HG03066 (cell line): ENCODE measurements around the gene TES.

Source experiments
- ATAC-seq: cut with Tn5 transposase; IDR thresholded peaks from one replicate; pipeline ENCODE4 v1.9.1; 2021; ENCODE audit warnings: low read depth; ENCODE audit not compliant: unreplicated experiment

The TES gene

DNA sequence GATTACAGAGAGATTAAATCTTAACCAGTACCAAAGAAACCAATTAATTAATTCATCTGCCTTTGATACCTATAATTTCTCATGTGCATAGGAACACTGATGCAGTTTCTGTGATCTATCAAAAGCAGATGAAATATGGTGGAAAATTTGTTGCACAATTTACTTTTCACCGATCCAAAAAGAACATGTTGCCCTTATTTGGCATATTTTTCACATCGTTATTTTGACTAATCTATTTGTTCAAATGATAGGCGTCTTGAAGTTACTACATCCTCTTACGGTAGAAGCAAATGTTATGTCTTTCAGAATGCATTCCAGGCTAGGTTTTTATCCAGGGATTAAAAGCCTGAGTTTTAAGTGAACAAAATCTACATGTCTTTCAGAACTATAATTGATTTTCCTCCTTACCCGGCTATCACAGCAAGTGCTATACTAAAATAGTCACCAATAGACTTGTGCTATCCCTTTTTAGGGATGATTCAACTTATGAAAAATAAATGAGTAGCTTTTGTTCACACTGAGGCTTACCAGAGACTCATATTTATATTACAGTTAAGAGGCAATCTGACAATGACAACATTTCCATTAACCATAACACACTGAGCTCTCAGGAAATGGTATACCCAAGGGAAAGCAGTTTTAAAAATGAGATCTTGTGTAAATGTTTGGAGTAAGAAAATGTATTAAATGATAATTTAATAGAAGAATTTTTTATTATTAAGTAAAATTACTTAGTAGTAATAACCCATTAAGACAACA is 16.8 kb upstream of the TES start:
- ATAC-seq = no peak

- no peak for ATAC-seq
Measured at GRCh38 chr7:116194115-116194514, 16.2 kb upstream of the TES start.

- ATAC-seq = no peak
Measured at GRCh38 chr7:116195451-116195850, 14.9 kb upstream of the TES start.

GRCh38 chr7:116196947-116197346 is 13.4 kb upstream of the TES start:
- ATAC-seq = no peak

DNA sequence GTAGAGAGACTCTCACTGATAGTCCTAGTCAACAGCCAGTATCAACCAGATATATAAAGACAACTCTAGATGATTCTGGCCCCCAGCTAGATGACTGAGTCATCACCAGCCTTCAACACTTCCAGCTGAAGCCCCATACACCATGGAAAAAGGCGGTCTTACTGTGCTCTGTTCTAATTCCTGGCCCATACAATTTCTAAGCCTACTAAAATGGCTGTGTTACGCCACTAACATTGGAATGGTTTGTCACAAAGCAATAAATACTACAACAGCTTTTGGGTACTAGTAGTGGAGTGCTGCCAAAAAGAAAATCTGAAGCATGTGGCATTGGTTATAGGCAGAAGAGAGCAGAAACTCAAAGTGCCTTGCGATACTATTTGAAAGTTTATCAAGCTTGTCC is 13.0 kb upstream of the TES start:
- no peak for ATAC-seq

DNA sequence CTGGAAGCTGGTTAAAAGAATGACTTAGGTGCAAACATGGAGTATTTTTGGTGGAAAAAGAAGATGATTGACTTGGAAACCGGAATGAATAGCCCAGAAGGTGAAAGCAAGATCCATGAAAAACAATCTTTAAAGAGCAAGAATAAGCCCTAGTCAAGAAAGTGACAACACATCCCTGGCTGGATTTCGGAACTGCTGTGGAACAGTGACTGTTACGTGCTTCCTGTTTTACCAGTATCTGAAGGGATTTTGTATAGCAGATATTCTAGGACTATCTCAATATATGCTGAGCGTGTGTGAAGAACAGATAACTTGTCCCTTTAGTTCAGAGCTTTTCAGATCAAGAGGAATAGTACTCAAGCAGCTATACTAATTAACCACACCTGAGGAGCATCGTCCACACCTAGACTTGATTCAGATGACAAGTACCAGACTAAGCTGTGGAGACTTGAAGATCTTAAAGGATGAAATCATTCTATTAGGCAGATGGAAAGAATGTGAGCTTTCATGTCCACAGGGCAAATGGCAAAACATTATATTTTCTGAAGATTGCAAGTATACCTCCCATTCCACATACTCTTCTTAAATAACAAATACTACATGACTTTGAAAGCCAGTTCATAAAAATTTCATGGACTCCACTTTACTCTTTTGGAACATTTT is 11.5 kb upstream of the TES start:
- no peak for ATAC-seq

DNA sequence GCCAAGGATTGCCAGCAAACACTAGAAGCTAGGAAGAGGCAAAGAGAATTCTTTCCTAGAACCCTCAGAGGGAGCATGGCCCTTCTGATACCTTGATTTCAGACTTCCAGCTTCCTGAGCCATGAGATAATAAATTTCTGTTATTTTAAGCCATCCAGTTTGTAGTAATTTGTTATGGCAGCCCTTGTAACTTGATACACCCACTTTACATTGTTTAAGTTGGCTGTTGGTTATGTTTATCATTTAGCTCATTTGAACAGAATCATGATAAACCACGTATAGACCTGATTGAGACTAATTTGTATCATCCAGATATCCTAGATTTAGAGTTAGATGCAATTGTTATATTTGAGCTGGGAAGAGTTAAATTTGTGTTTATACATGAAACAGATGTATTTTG is 9.4 kb upstream of the TES start:
- no peak for ATAC-seq

DNA sequence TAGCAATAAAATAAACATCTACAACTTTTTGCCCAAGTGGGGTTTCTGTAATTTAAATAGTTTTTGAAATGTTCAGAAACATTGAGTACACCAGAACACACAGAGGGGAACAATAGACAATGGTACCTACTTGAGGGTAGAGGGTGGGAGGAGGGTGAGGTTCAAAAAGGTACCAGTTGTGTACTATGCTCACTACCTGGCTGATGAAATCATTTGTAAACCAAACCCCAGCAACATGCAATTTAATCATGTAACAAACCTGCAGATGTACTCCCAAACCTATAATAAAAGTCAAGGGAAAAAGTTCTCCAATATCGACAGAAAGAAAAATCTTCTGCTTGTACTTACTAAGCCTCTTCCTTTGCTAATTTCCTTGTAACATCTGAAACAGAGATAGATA is 4.2 kb upstream of the TES start:
- no peak for ATAC-seq

GRCh38 chr7:116208919-116209318 is 1.4 kb upstream of the TES start:
- no peak for ATAC-seq

- no peak for ATAC-seq
Measured at GRCh38 chr7:116209561-116210070, 723 bp upstream of the TES start.

DNA sequence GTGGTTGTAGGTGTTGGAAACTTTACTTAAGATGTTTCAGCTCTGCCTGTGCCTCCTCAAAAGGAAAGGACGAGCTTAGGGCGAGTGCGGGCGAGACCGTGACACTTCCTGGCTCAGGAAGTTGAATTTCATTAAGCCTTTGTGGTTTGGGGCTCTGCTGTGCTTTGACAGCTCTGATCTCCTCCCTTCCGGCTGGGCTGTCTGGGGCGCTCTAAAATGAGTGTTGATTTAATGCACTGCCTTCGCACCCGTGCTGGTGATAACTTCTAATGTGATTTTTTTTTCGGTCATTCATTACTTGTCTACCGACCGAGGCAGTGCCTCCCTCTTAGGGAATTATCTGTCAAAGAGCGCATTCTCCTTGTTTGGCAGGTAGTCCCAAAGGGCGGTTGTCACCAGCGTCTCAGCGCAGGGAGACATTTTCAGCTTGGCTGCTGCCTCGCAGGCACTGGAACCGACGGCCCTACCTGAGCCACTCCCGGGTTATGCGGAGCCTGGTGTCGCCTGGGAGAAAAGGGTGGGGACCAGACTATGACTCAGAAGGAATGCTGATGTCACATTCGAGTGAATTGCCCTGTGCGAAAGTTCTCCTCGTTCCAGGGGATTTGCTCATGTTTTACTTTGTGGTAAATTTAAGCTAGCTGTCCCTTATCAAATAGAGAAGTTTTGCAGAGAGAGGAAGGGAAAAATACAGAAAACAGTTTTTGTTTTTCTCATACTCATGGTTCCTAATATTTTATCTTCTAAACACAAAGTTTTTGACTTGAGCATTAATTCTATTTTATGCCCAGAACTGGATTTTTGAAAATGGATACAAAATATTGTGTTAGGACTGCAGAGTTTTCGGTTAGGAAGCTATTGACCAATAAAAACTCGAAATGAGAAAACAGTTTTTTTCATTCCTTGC is 920 bp downstream of the TES start:
- peak; percentile 78 for ATAC-seq

- ATAC-seq = no peak
Measured at GRCh38 chr7:116211913-116212596, 1.7 kb downstream of the TES start.

DNA sequence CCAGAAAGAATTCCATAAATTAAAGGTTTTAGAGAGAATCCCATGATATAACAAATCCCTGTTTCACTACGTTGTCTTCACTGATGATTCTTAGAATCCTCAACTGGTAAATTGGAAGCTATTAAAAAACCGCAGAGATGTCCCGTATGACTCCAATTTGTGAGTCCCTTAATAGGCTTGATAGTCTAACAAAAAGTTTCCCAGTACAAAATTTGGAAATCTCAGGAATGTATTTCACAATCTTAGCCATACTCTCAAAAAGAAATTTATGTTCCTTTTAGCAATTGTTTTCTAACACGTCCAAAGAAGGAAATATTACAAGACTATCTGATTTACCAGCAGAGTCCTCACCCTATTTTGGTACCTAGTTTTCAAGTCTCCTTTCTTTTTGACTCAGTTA is 2.5 kb downstream of the TES start:
- ATAC-seq = no peak

DNA sequence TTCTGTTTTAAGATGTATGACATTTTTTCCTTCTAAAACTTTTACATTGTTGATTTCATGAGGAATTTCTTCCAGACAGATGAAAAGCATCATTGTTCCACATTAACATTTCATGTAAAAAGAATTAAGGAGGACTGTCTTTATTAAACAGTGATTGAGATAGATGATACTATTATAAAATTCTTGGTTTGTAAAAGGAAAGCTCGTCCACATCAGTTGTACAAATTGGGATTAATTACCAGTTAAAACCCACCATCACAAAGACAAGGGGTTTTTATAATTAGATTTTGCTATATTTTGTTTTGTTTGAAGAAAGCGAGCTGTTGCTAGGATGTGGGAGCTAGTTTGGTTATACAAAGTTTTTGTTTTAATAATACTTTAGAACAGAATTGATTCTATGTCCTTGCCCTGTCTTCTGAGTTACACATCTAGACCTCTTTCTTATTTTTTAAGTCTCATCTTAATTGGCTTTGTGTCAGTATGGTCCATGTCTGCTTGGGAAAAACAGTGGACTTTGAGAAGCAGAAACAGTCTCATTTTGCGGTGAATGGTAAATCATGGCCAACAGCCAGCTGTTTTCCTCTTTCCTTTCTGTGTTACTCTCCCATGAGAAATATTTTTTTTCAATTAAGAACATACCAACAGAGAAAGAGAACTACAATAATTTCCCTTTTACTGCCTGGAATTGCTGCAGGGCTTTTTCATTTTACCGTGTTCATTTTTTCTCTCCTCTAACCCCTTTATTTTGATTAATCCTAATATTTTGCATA is 3.2 kb downstream of the TES start:
- no peak for ATAC-seq

DNA sequence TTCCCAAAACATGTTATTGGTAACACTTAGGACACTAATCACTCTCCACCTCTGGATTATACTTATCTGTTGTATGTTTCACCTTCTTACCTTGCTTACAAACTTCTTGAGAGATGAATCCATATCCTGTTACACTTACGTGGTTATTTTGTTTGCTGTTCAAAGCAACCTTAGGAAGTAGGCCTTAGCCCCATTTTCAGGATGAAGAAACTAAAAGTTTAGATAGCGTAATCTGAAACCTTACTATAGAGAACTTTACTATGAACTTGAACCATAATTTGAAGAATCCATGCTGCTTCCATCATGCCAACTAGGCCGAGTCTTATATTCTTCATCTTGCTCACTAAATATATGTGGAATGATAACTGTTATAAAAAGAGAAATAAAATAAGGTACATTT is 4.6 kb downstream of the TES start:
- no peak for ATAC-seq

DNA sequence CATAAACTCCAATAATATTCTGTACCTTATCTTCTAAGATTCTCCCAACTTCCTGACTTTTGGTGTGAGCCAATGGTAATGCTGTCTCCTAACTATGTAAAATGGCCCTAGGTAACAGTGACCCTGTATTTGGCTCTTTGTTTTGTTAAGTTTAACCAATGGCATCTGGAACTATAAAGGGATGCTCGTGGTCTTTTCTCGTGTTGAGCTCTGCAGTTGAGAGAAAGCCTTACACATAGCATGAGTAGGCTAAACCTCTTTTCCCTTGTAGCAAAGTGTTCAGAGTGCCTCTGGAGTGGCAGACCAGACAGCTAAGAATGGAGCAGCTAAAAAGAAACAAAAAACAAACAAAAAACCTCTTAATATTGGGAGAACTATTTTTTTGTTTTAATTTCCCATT is 5.2 kb downstream of the TES start:
- no peak for ATAC-seq

DNA sequence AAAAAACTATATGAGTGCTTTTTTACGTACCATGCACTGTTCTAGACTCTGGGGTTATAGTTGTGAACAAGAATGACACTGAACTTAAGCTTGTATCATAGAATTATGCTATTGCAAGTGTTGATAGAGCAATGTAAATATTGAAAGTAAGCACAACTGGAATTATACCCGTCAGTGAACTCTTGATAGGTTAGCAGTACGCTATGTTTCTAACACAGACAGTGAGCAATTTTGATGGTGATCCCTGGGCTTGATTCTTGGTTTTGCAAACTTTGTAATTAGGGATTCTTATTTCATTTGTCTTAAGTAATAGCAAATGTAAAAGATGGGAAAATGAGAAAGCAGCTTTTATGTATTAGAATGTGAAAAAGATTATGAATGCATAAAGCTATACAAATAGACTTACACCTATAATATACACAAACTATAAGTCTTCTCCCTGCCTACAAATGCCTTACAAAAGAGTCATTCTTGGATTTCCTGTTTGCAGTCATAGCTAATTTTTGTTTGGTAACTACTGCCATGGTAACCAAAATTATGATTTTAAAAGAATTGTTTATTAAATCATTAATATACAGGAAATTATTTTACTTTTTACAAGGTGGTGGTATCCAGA is 6.7 kb downstream of the TES start:
- ATAC-seq = no peak

- ATAC-seq = no peak
Measured at GRCh38 chr7:116218051-116218645, 7.8 kb downstream of the TES start.

DNA sequence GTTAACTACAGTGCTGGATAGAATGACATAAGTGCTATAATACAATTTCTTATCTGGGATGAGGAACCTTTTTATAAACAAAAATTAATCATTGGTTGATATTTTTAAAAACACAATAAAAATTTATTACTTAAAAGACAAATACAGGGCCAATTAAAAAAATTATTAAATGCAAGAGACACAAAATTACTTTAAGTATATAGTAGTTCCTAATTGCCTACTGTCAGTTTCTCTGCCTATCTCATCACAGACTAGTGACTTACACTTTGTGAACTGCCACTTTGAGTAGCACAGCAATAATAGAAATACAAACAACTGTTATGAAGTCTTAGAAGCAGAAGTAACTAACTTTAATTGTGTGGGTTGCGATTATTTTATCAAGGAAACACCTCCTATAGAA is 8.4 kb downstream of the TES start:
- ATAC-seq = no peak
